RWPE2 (cell line): ENCODE measurements around the gene PPL.
A peak's percentile ranks its signal among the peaks of the same experiment; 100 is the strongest.

Experiments
- ATAC-seq: fragments of 200-7000 bp; cut with Tn5 transposase; 3 replicates; pipeline ENCODE4 v1.9.1; 2021; ENCODE audit warnings: low read depth
- DNase-seq: peaks from one replicate; pipeline ENCODE4 v3.0.0-alpha.2; 2020; ENCODE audit warnings: low spot score
- H3K27ac ChIP-seq: fragments of 450-650 bp; 2 replicates; pipeline ENCODE4 v1.5.1; 2017; ENCODE audit warnings: mild to moderate bottlenecking; ENCODE audit not compliant: poor library complexity, severe bottlenecking
- H3K27me3 ChIP-seq: fragments of 250-450 bp; sonication (Bioruptor Pico); 2 replicates; pipeline ENCODE4 v1.5.1; 2021; ENCODE audit warnings: mild to moderate bottlenecking, moderate library complexity; ENCODE audit not compliant: insufficient read depth, poor library complexity, severe bottlenecking
- H3K36me3 ChIP-seq: fragments of 250-450 bp; sonication (Bioruptor Pico); 2 replicates; pipeline ENCODE4 v1.5.1; 2020; ENCODE audit warnings: low read depth, mild to moderate bottlenecking, moderate library complexity
- H3K4me1 ChIP-seq: fragments of 250-450 bp; sonication (Bioruptor Pico); 2 replicates; pipeline ENCODE4 v1.5.1; 2021; ENCODE audit warnings: mild to moderate bottlenecking, moderate library complexity; ENCODE audit not compliant: insufficient read depth, poor library complexity, severe bottlenecking
- H3K4me3 ChIP-seq: fragments of 250-450 bp; sonication (Bioruptor Pico); 2 replicates; pipeline ENCODE4 v1.5.1; 2021; ENCODE audit warnings: mild to moderate bottlenecking, moderate library complexity; ENCODE audit not compliant: severe bottlenecking
- H3K9me3 ChIP-seq: fragments of 250-450 bp; sonication (Bioruptor Pico); 2 replicates; pipeline ENCODE4 v1.5.1; 2021; ENCODE audit warnings: mild to moderate bottlenecking, moderate library complexity; ENCODE audit not compliant: severe bottlenecking
- CTCF ChIP-seq: fragments of 450-650 bp; IDR thresholded peaks from one replicate; pipeline ENCODE4 v1.5.1; 2017; ENCODE audit warnings: mild to moderate bottlenecking, moderate library complexity; ENCODE audit not compliant: poor library complexity, severe bottlenecking

Gene PPL

GRCh38 chr16:4948903-4949766 lies 12.2 kb upstream of the PPL start:
- no peak for TF ChIP-seq CTCF
- Histone ChIP-seq H3K36me3 (no peaks in the 10 kb centered on the region), H3K27ac (no peak overlapping the region), H3K9me3 (no peaks in the 10 kb centered on the region), H3K27me3 (no peaks in the 10 kb centered on the region), H3K4me1 (peaks cover 16% of the 10 kb centered on the region), H3K4me3 (no peak overlapping the region)
- ATAC-seq (no peak), DNase-seq (no peak)

- ATAC-seq (no peak), DNase-seq (no peak)
- Histone ChIP-seq H3K4me3 (no peak overlapping the region), H3K4me1 (peaks cover 27% of the 10 kb centered on the region), H3K27me3 (no peaks in the 10 kb centered on the region), H3K27ac (peak overlapping the region; percentile 20), H3K36me3 (no peaks in the 10 kb centered on the region), H3K9me3 (no peaks in the 10 kb centered on the region)
- TF ChIP-seq CTCF: no peak
Observed at GRCh38 chr16:4947722-4948503, 11.0 kb upstream of the PPL start.

GRCh38 chr16:4946917-4947316 lies 10.0 kb upstream of the PPL start:
- ATAC-seq (no peak), DNase-seq (no peak)
- Histone ChIP-seq H3K36me3 (no peaks in the 10 kb centered on the region), H3K27ac (peak overlapping the region; percentile 95), H3K27me3 (no peaks in the 10 kb centered on the region), H3K9me3 (no peaks in the 10 kb centered on the region), H3K4me1 (peaks cover 33% of the 10 kb centered on the region), H3K4me3 (no peak overlapping the region)
- no peak for TF ChIP-seq CTCF

- Histone ChIP-seq H3K27me3 (no peaks in the 10 kb centered on the region), H3K9me3 (no peaks in the 10 kb centered on the region), H3K4me1 (peaks cover 33% of the 10 kb centered on the region), H3K36me3 (no peaks in the 10 kb centered on the region), H3K27ac (peak overlapping the region; percentile 95), H3K4me3 (no peak overlapping the region)
- ATAC-seq (peak; percentile 54), DNase-seq (peak; percentile 93)
- peak; percentile 9 for TF ChIP-seq CTCF
Observed at GRCh38 chr16:4945560-4946502, 8.9 kb upstream of the PPL start.
